HepG2 (cell line): Measurements from ENCODE around the gene PELI1. TPM values are rescaled to one million over a fixed set of nuclear protein-coding genes. Genes with fewer than 3 reads are reported as not detected.
A peak's percentile ranks its signal among the peaks of the same experiment; 100 is the strongest.

Experiments
- BCL6 ChIP-seq: IDR thresholded peaks from 2 replicates; pipeline ENCODE4 v1.6.1; 2016; ENCODE audit warnings: missing genetic modification reagents, missing compliant biosample characterization
- FOXK1 ChIP-seq: sonication (generic); formaldehyde crosslinking; IDR thresholded peaks from 2 replicates; pipeline ENCODE4 v1.4.0; 2020; ENCODE audit warnings: low read depth, missing genetic modification reagents, borderline replicate concordance
- HNRNPLL ChIP-seq: fragments of 200-400 bp; formaldehyde crosslinking; IDR thresholded peaks from 2 replicates; pipeline ENCODE4 v1.6.1; 2017; ENCODE audit warnings: mild to moderate bottlenecking, low read depth, low read length; ENCODE audit not compliant: poor library complexity, severe bottlenecking
- RORA ChIP-seq: sonication (generic); formaldehyde crosslinking; IDR thresholded peaks from 2 replicates; pipeline ENCODE4 v1.5.0; 2020; ENCODE audit warnings: mild to moderate bottlenecking, missing genetic modification reagents, moderate library complexity
- SAP130 ChIP-seq: IDR thresholded peaks from 2 replicates; pipeline ENCODE4 v1.6.1; 2016; ENCODE audit warnings: low read depth
- SMYD3 ChIP-seq: sonication (generic); formaldehyde crosslinking; IDR thresholded peaks from 2 replicates; pipeline ENCODE4 v1.8.1; 2023; ENCODE audit warnings: mild to moderate bottlenecking, missing genetic modification reagents
- TMF1 ChIP-seq: sonication (generic); formaldehyde crosslinking; IDR thresholded peaks from 2 replicates; pipeline ENCODE4 v1.8.1; 2022; ENCODE audit warnings: low read depth, missing genetic modification reagents
- ZNF343 ChIP-seq: sonication (generic); formaldehyde crosslinking; IDR thresholded peaks from 2 replicates; pipeline ENCODE4 v1.4.0; 2020; ENCODE audit warnings: mild to moderate bottlenecking, missing genetic modification reagents
- ZNF460 ChIP-seq: sonication (generic); formaldehyde crosslinking; IDR thresholded peaks from 2 replicates; pipeline ENCODE4 v1.5.1; 2020; ENCODE audit warnings: missing genetic modification reagents, mild to moderate bottlenecking, borderline replicate concordance
- ZNF468 ChIP-seq: sonication (generic); formaldehyde crosslinking; IDR thresholded peaks from 2 replicates; pipeline ENCODE4 v1.8.0; 2022; ENCODE audit warnings: mild to moderate bottlenecking, moderate library complexity, missing genetic modification reagents
- ZNF546 ChIP-seq: sonication (generic); formaldehyde crosslinking; conservative IDR thresholded peaks from 2 replicates; pipeline ENCODE4 v1.8.1; 2023; ENCODE audit warnings: mild to moderate bottlenecking, missing genetic modification reagents
- ZNF660 ChIP-seq: sonication (generic); formaldehyde crosslinking; IDR thresholded peaks from 2 replicates; pipeline ENCODE4 v1.5.1; 2020; ENCODE audit warnings: mild to moderate bottlenecking, low read depth, missing genetic modification reagents, borderline replicate concordance
- ZNF775 ChIP-seq: sonication (generic); formaldehyde crosslinking; IDR thresholded peaks from 2 replicates; pipeline ENCODE4 v1.4.0; 2020; ENCODE audit warnings: missing genetic modification reagents, mild to moderate bottlenecking, moderate library complexity, borderline replicate concordance
- ZNF780A ChIP-seq: sonication (generic); formaldehyde crosslinking; IDR thresholded peaks from 2 replicates; pipeline ENCODE4 v1.8.0; 2022; ENCODE audit warnings: mild to moderate bottlenecking, missing genetic modification reagents, moderate library complexity
- polyA plus RNA-seq, 8 experiments: library from polyadenylated mRNA; depleted of rRNA in 3 of 8; stranded (reverse) in 7 of 8; unstranded in 1 of 8; fragments of >200 nt; fragmentation: Illumina TruSeq in 4 of 8; extraction: Trizol in 4 of 8; gene quantifications; 2 replicates each; pipeline versions ENCODE4 v1.2.1 to v1.2.3, GENCODE V29; 2011 to 2016; ENCODE audit warnings: low read depth in 4 of 8, missing spikeins in 1 of 8, mixed read lengths in 1 of 8; ENCODE audit not compliant: insufficient read depth in 1 of 8
- total RNA-seq, 5 experiments: library from RNA; depleted of rRNA; stranded (reverse); fragments of >200 nt; fragmentation: Illumina TruSeq; extraction: Trizol; gene quantifications; 2 replicates each; pipeline ENCODE4 v1.2.3, GENCODE V29; 2016; ENCODE audit warnings: low read depth in 1 of 5
- TF ChIP-seq, protein P1 (sequence below): sonication (generic); formaldehyde crosslinking; IDR thresholded peaks from 2 replicates; pipeline ENCODE4 v1.8.0; 2022; ENCODE audit warnings: missing genetic modification reagents, mild to moderate bottlenecking, inconsistent platforms, borderline replicate concordance
- TF ChIP-seq, protein P2 (sequence below): IDR thresholded peaks from 2 replicates; pipeline ENCODE4 v1.4.0; 2020; ENCODE audit warnings: mild to moderate bottlenecking, missing genetic modification reagents
- TF ChIP-seq, protein P3 (sequence below): IDR thresholded peaks from 2 replicates; pipeline ENCODE4 v1.6.1; 2016; ENCODE audit warnings: missing compliant biosample characterization, missing genetic modification reagents, borderline replicate concordance
- TF ChIP-seq, protein P4 (sequence below), 2 experiments: IDR thresholded peaks; 2 replicates each; pipeline ENCODE4 v1.6.1; 2011 to 2012; ENCODE audit warnings: low read length in 2 of 2, borderline replicate concordance in 1 of 2, low read depth in 1 of 2, mild to moderate bottlenecking in 1 of 2, moderate library complexity in 1 of 2

The PELI1 gene
- total and polyA plus RNA-seq, 2 of the 13 experiments (the other 11 are each of a cell fraction or from before 2014, with no cell fraction given) = 12.5 to 16.2 TPM

DNA sequence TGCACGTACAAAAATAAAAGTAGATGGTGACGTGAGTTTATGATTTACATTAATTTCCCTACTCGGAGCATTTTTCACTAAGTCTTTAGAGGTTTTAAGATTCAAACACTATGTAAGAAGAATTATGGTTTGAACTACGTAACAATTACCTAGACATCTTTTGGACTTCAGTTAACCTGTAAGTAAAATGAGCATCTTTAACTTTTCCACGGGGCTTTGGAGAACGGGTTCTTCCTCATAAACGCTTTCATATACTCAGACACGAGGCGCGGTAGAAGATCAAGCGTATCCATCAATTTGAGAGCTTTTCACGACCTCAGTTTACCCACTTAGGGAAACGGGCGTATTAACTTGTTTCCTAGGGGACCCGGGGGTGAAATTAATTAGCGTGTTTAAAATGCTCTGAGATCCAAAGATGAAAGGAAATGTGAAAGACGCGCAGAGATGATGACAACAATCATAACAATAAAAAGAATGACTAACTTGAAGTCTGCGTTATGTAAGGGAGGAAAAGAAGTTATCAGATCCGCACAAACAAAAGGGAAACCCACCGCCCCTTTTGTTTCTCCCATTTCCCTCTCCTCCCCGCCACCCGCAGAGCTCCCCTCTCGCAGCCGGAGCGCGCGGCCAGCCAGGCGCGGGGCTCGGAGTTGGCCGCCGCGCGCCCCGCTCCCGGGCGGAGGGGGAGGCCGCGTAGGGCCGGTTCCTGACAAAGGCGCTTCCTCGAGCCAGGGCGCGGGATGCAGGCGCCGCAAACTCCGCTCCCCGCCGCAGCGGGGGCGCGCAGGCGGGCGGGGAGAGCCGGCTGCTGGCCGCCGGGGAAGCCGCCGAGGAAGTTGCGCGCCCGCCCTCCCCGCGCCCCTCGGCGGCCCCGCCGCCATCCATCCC lies 807 bp downstream of the PELI1 start (continued):
- TF ChIP-seq, protein P1, sequence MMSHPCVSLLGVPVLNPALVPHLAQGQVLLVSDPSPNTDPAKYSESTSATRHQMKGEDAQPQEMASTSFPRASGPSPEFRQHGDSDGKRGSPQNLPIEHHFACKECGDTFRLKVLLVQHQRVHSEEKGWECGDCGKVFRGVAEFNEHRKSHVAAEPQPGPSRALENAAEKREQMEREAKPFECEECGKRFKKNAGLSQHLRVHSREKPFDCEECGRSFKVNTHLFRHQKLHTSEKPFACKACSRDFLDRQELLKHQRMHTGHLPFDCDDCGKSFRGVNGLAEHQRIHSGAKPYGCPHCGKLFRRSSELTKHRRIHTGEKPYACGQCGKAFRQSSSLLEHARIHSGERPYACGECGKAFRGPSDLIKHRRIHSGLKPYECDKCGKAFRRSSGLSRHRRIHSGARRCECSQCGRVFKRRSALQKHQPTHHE (CRISPR knock-in tag) = no peak
- no peak for TF ChIP-seq ZNF660 (CRISPR knock-in tag)
- TF ChIP-seq RORA (CRISPR knock-in tag) = no peak
- TF ChIP-seq ZNF546 = 0 out of 2 replicates have a peak, but pooled peaks have one; percentile 0
- TF ChIP-seq, protein P2, sequence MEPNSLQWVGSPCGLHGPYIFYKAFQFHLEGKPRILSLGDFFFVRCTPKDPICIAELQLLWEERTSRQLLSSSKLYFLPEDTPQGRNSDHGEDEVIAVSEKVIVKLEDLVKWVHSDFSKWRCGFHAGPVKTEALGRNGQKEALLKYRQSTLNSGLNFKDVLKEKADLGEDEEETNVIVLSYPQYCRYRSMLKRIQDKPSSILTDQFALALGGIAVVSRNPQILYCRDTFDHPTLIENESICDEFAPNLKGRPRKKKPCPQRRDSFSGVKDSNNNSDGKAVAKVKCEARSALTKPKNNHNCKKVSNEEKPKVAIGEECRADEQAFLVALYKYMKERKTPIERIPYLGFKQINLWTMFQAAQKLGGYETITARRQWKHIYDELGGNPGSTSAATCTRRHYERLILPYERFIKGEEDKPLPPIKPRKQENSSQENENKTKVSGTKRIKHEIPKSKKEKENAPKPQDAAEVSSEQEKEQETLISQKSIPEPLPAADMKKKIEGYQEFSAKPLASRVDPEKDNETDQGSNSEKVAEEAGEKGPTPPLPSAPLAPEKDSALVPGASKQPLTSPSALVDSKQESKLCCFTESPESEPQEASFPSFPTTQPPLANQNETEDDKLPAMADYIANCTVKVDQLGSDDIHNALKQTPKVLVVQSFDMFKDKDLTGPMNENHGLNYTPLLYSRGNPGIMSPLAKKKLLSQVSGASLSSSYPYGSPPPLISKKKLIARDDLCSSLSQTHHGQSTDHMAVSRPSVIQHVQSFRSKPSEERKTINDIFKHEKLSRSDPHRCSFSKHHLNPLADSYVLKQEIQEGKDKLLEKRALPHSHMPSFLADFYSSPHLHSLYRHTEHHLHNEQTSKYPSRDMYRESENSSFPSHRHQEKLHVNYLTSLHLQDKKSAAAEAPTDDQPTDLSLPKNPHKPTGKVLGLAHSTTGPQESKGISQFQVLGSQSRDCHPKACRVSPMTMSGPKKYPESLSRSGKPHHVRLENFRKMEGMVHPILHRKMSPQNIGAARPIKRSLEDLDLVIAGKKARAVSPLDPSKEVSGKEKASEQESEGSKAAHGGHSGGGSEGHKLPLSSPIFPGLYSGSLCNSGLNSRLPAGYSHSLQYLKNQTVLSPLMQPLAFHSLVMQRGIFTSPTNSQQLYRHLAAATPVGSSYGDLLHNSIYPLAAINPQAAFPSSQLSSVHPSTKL (CRISPR knock-in tag) = no peak
- TF ChIP-seq ZNF460 (CRISPR knock-in tag) = no peak
- no peak for TF ChIP-seq ZNF468
- TF ChIP-seq HNRNPLL = peak; percentile 77
- TF ChIP-seq FOXK1 (CRISPR knock-in tag) = 0 out of 2 replicates have a peak, but pooled peaks have one; percentile 38
- TF ChIP-seq, protein P3, sequence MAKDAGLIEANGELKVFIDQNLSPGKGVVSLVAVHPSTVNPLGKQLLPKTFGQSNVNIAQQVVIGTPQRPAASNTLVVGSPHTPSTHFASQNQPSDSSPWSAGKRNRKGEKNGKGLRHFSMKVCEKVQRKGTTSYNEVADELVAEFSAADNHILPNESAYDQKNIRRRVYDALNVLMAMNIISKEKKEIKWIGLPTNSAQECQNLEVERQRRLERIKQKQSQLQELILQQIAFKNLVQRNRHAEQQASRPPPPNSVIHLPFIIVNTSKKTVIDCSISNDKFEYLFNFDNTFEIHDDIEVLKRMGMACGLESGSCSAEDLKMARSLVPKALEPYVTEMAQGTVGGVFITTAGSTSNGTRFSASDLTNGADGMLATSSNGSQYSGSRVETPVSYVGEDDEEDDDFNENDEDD (CRISPR knock-in tag) = peak; percentile 11; the same call in 1 of the 2 replicates
- TF ChIP-seq, protein P4, sequence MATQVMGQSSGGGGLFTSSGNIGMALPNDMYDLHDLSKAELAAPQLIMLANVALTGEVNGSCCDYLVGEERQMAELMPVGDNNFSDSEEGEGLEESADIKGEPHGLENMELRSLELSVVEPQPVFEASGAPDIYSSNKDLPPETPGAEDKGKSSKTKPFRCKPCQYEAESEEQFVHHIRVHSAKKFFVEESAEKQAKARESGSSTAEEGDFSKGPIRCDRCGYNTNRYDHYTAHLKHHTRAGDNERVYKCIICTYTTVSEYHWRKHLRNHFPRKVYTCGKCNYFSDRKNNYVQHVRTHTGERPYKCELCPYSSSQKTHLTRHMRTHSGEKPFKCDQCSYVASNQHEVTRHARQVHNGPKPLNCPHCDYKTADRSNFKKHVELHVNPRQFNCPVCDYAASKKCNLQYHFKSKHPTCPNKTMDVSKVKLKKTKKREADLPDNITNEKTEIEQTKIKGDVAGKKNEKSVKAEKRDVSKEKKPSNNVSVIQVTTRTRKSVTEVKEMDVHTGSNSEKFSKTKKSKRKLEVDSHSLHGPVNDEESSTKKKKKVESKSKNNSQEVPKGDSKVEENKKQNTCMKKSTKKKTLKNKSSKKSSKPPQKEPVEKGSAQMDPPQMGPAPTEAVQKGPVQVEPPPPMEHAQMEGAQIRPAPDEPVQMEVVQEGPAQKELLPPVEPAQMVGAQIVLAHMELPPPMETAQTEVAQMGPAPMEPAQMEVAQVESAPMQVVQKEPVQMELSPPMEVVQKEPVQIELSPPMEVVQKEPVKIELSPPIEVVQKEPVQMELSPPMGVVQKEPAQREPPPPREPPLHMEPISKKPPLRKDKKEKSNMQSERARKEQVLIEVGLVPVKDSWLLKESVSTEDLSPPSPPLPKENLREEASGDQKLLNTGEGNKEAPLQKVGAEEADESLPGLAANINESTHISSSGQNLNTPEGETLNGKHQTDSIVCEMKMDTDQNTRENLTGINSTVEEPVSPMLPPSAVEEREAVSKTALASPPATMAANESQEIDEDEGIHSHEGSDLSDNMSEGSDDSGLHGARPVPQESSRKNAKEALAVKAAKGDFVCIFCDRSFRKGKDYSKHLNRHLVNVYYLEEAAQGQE (IDR thresholded peaks at IDR 0.05; ENCODE audit: borderline replicate concordance in 1 of 2, low read depth in 1 of 2, low read length in 2 of 2) = no peak
- TF ChIP-seq ZNF780A = no peak
- no peak for TF ChIP-seq ZNF343 (CRISPR knock-in tag)
- no peak for TF ChIP-seq BCL6 (CRISPR knock-in tag)
- no peak for TF ChIP-seq SMYD3 (CRISPR knock-in tag)
- no peak for TF ChIP-seq ZNF775 (CRISPR knock-in tag)
- 0 out of 2 replicates have a peak, but pooled peaks have one; percentile 19 for TF ChIP-seq TMF1 (CRISPR knock-in tag)
- peak; percentile 42; the same call in 1 of the 2 replicates for TF ChIP-seq SAP130 (CRISPR knock-in tag)
